HFFc6 (cell line): Measurements from ENCODE around the gene DDX27. TPM values are rescaled to one million over a fixed set of nuclear protein-coding genes. Genes with fewer than 3 reads are reported as not detected.

ENCODE experiments used
- DNase-seq: peaks from one replicate; pipeline ENCODE4 v3.0.0-alpha.2; 2018
- H3K27ac Mint-ChIP-seq: 2 replicates; pipeline ENCODE4 v1.8.0; 2020; ENCODE audit warnings: mild to moderate bottlenecking, mixed read lengths
- H3K27me3 Mint-ChIP-seq: 2 replicates; pipeline ENCODE4 v1.8.0; 2021; ENCODE audit warnings: mild to moderate bottlenecking, moderate library complexity, mixed read lengths; ENCODE audit not compliant: insufficient read depth
- H3K36me3 Mint-ChIP-seq: 2 replicates; pipeline ENCODE4 v1.8.0; 2021; ENCODE audit warnings: low read depth, mixed read lengths
- H3K4me1 Mint-ChIP-seq: 2 replicates; pipeline ENCODE4 v1.8.0; 2020; ENCODE audit warnings: low read depth, mixed read lengths
- H3K4me3 Mint-ChIP-seq: 2 replicates; pipeline ENCODE4 v1.8.0; 2020; ENCODE audit warnings: mild to moderate bottlenecking, moderate library complexity, mixed read lengths
- H3K9me3 Mint-ChIP-seq: 2 replicates; pipeline ENCODE4 v1.8.0; 2020; ENCODE audit warnings: mild to moderate bottlenecking, mixed read lengths
- CTCF ChIP-seq: fragments of 200-600 bp; sonication (generic); IDR thresholded peaks from 2 replicates; pipeline ENCODE4 v1.5.0; 2021; ENCODE audit warnings: antibody characterized with exemption, mild to moderate bottlenecking
- long read RNA-seq: library from polyadenylated mRNA; unstranded; transcript quantifications from one replicate; pipeline ENCODE4 v2.0.0, GENCODE V29; 2019
- total RNA-seq, 6 experiments: library from RNA; stranded (reverse); fragmentation: NEBNext Ultra II Directional; extraction: Animal tissue kit (Norgen Biotek cat#: 25700); gene quantifications; 2 replicates in 1 of 6; 3 replicates in 5 of 6; pipeline ENCODE4 v1.2.3, GENCODE V29; 2021

The DDX27 gene
- total RNA-seq = 10 to 100 TPM; 26.8 to 32.2 (median 30.5) TPM
- long read RNA-seq, transcript DDX27-207 (21 exons, 2,693 nt) = major isoform, 31 of 57 reads
- long read RNA-seq, partial matches to known transcripts = 24 of 57 reads
- long read RNA-seq, other reads (novel, unspliced or antisense) = 2 of 57 reads

GRCh38 chr20:49219091-49219923 is at the start of gene DDX27:
Gene DDX27, plus strand, starts transcription at chr20:49219416. Its CDS starts 33 bp downstream, at chr20:49219449.
- TF ChIP-seq CTCF = no peak
- Mint-ChIP-seq H3K27me3 (no peaks in the 10 kb centered on the region; the same call in 1 of the 2 replicates), H3K27ac (peak within 1 kb of the TSS; percentile 89), H3K4me3 (peak within 1 kb of the TSS; percentile 97), H3K9me3 (no peaks in the 10 kb centered on the region), H3K36me3 (peaks cover 15% of the 10 kb centered on the region), H3K4me1 (peaks cover 28% of the 10 kb centered on the region)
- DNase-seq = peak; percentile 96

GRCh38 chr20:49169547-49169946 is 49.7 kb upstream of the DDX27 start:
- no peak for DNase-seq
- H3K27ac Mint-ChIP-seq = no peak overlapping the region

GRCh38 chr20:49170714-49171113 is 48.5 kb upstream of the DDX27 start:
- Mint-ChIP-seq H3K36me3 (peaks cover 7% of the 10 kb centered on the region), H3K4me3 (no peak overlapping the region), H3K27ac (no peak overlapping the region)

More at GRCh38 chr20:49169547-49169946, 49.7 kb upstream of the DDX27 start:
- no peak for TF ChIP-seq CTCF
- no peaks in the 10 kb centered on the region for H3K9me3 Mint-ChIP-seq
- peaks cover 1% of the 10 kb centered on the region; the same call in 1 of the 2 replicates for H3K27me3 Mint-ChIP-seq
- peaks cover 7% of the 10 kb centered on the region for H3K36me3 Mint-ChIP-seq
- peaks cover 28% of the 10 kb centered on the region for H3K4me1 Mint-ChIP-seq
- no peak overlapping the region for H3K4me3 Mint-ChIP-seq

GRCh38 chr20:49171909-49172308 is 47.3 kb upstream of the DDX27 start:
- TF ChIP-seq CTCF = no peak
- Mint-ChIP-seq H3K27ac (no peak overlapping the region), H3K9me3 (no peaks in the 10 kb centered on the region), H3K36me3 (peaks cover 7% of the 10 kb centered on the region), H3K27me3 (peaks cover 1% of the 10 kb centered on the region; the same call in 1 of the 2 replicates), H3K4me1 (peaks cover 22% of the 10 kb centered on the region), H3K4me3 (no peak overlapping the region)
- no peak for DNase-seq

More at GRCh38 chr20:49170714-49171113, 48.5 kb upstream of the DDX27 start:
- DNase-seq = no peak
- TF ChIP-seq CTCF = no peak
- H3K27me3 Mint-ChIP-seq = peaks cover 1% of the 10 kb centered on the region; the same call in 1 of the 2 replicates
- H3K4me1 Mint-ChIP-seq = peaks cover 28% of the 10 kb centered on the region
- H3K9me3 Mint-ChIP-seq = no peaks in the 10 kb centered on the region

- H3K36me3 Mint-ChIP-seq = peaks cover 7% of the 10 kb centered on the region
- no peaks in the 10 kb centered on the region for H3K9me3 Mint-ChIP-seq
- peaks cover 1% of the 10 kb centered on the region; the same call in 1 of the 2 replicates for H3K27me3 Mint-ChIP-seq
- no peak for TF ChIP-seq CTCF
- no peak for DNase-seq
- H3K4me1 Mint-ChIP-seq = peaks cover 17% of the 10 kb centered on the region
- H3K27ac Mint-ChIP-seq = no peak overlapping the region
- no peak overlapping the region for H3K4me3 Mint-ChIP-seq
These were observed 46.8 kb upstream of the DDX27 start for GRCh38 chr20:49172413-49172812.
